GM23338 (cell line): ENCODE measurements around the gene MYCBP2. TPM values are rescaled to one million over a fixed set of nuclear protein-coding genes. Genes with fewer than 3 reads are reported as not detected.

Source experiments
- ATAC-seq: fragments of 200-7000 bp; cut with Tn5 transposase; 3 replicates; pipeline ENCODE4 v1.9.1; 2020
- DNase-seq: peaks from one replicate; pipeline ENCODE4 v3.0.0-alpha.2; 2015; ENCODE audit warnings: low spot score
- H2AFZ ChIP-seq: fragments of 200-600 bp; sonication (generic); 2 replicates; pipeline ENCODE4 v1.8.0; 2016; ENCODE audit warnings: antibody characterized with exemption, mild to moderate bottlenecking, moderate library complexity
- H3F3A ChIP-seq: fragments of 200-600 bp; sonication (generic); replicated peaks from 2 replicates; pipeline ENCODE4 v1.8.0; 2017; ENCODE audit warnings: antibody characterized with exemption, mixed run types, low read depth
- H3K27ac ChIP-seq: fragments of 200-600 bp; sonication (generic); 2 replicates; pipeline ENCODE4 v1.6.1; 2016; ENCODE audit warnings: low read depth
- H3K27me3 ChIP-seq: fragments of 200-600 bp; sonication (generic); 2 replicates; pipeline ENCODE4 v1.8.0; 2016; ENCODE audit warnings: mild to moderate bottlenecking, mixed run types, moderate library complexity; ENCODE audit not compliant: insufficient read depth
- H3K36me3 ChIP-seq: fragments of 200-600 bp; sonication (generic); 2 replicates; pipeline ENCODE4 v1.8.0; 2016; ENCODE audit warnings: mild to moderate bottlenecking; ENCODE audit not compliant: insufficient read depth
- H3K4me1 ChIP-seq: fragments of 200-600 bp; sonication (generic); 2 replicates; pipeline ENCODE4 v1.8.0; 2016; ENCODE audit warnings: mild to moderate bottlenecking, moderate library complexity; ENCODE audit not compliant: insufficient read depth
- H3K4me2 ChIP-seq: fragments of 200-600 bp; sonication (generic); 2 replicates; pipeline ENCODE4 v1.7.1; 2017; ENCODE audit warnings: mixed run types
- H3K4me3 ChIP-seq: fragments of 200-600 bp; sonication (generic); 2 replicates; pipeline ENCODE4 v1.6.1; 2016; ENCODE audit warnings: mixed run types
- H3K79me2 ChIP-seq: fragments of 200-600 bp; sonication (generic); replicated peaks from 2 replicates; pipeline ENCODE4 v1.8.0; 2017; ENCODE audit warnings: mild to moderate bottlenecking; ENCODE audit not compliant: insufficient read depth
- H3K9me2 ChIP-seq: fragments of 200-600 bp; sonication (generic); 2 replicates; pipeline ENCODE4 v1.8.0; 2017; ENCODE audit not compliant: insufficient read depth
- H4K20me1 ChIP-seq: fragments of 200-600 bp; sonication (generic); replicated peaks from 2 replicates; pipeline ENCODE4 v1.8.0; 2017; ENCODE audit warnings: mild to moderate bottlenecking; ENCODE audit not compliant: insufficient read depth
- H3K27ac Mint-ChIP-seq: 2 replicates; pipeline ENCODE4 v1.8.0; 2020; ENCODE audit warnings: inconsistent platforms, mild to moderate bottlenecking, moderate library complexity, mixed read lengths
- H3K27me3 Mint-ChIP-seq: 3 replicates; pipeline ENCODE4 v1.8.0; 2022; ENCODE audit warnings: low read depth, mild to moderate bottlenecking, moderate library complexity, mixed read lengths, inconsistent platforms; ENCODE audit not compliant: insufficient read depth, poor library complexity
- H3K36me3 Mint-ChIP-seq: 3 replicates; pipeline ENCODE4 v1.8.0; 2021; ENCODE audit warnings: low read depth, mild to moderate bottlenecking, inconsistent platforms, moderate library complexity, mixed read lengths
- H3K4me1 Mint-ChIP-seq: 3 replicates; pipeline ENCODE4 v1.8.0; 2020; ENCODE audit warnings: mild to moderate bottlenecking, inconsistent platforms, mixed read lengths
- H3K4me3 Mint-ChIP-seq: 3 replicates; pipeline ENCODE4 v1.8.0; 2021; ENCODE audit warnings: moderate library complexity, mild to moderate bottlenecking, inconsistent platforms, mixed read lengths
- H3K9me3 Mint-ChIP-seq: 3 replicates; pipeline ENCODE4 v1.8.0; 2020; ENCODE audit warnings: moderate library complexity, mild to moderate bottlenecking, inconsistent platforms, mixed read lengths
- CREB1 ChIP-seq: fragments of 250-450 bp; sonication (Bioruptor Pico); IDR thresholded peaks from 2 replicates; pipeline ENCODE4 v1.5.0; 2020; ENCODE audit warnings: low read depth, mild to moderate bottlenecking, moderate library complexity
- CTCF ChIP-seq, 2 experiments: fragments of 200-600 bp in 1 of 2; sonication (generic) in 1 of 2; conservative IDR thresholded peaks; 2 replicates each; pipeline versions ENCODE4 v1.5.1 to v1.6.1; 2016 to 2017; ENCODE audit warnings: antibody characterized with exemption in 2 of 2, low read depth in 2 of 2, mild to moderate bottlenecking in 2 of 2, moderate library complexity in 1 of 2
- ETS1 ChIP-seq: IDR thresholded peaks from 2 replicates; pipeline ENCODE4 v1.6.1; 2016; ENCODE audit warnings: antibody characterized with exemption
- EZH2 ChIP-seq: fragments of 200-600 bp; sonication (generic); IDR thresholded peaks from one replicate; pipeline ENCODE4 v1.8.0; 2017; ENCODE audit warnings: antibody characterized with exemption, mild to moderate bottlenecking, low read depth; ENCODE audit not compliant: unreplicated experiment
- EZH2phosphoT487 ChIP-seq: fragments of 200-600 bp; sonication (generic); IDR thresholded peaks from one replicate; pipeline ENCODE4 v1.8.1; 2018; ENCODE audit warnings: antibody characterized with exemption; ENCODE audit not compliant: unreplicated experiment
- JUNB ChIP-seq: IDR thresholded peaks from one replicate; pipeline ENCODE4 v1.6.1; 2016; ENCODE audit warnings: antibody characterized with exemption; ENCODE audit not compliant: unreplicated experiment
- NANOG ChIP-seq: IDR thresholded peaks from 2 replicates; pipeline ENCODE4 v1.6.1; 2016; ENCODE audit warnings: antibody characterized with exemption, borderline replicate concordance
- POLR2AphosphoS5 ChIP-seq: IDR thresholded peaks from 2 replicates; pipeline ENCODE4 v1.6.1; 2016; ENCODE audit warnings: antibody characterized with exemption, low read depth
- STAT1 ChIP-seq: IDR thresholded peaks from one replicate; pipeline ENCODE4 v1.6.1; 2016; ENCODE audit warnings: antibody characterized with exemption; ENCODE audit not compliant: unreplicated experiment
- ZNF114 ChIP-seq: fragments of 250-450 bp; sonication (Bioruptor Pico); IDR thresholded peaks from 2 replicates; pipeline ENCODE4 v1.5.0; 2020; ENCODE audit warnings: mild to moderate bottlenecking, moderate library complexity
- ZNF331 ChIP-seq: fragments of 250-450 bp; sonication (Bioruptor Pico); IDR thresholded peaks from 2 replicates; pipeline ENCODE4 v1.5.0; 2020; ENCODE audit warnings: low read depth, mild to moderate bottlenecking, moderate library complexity
- ZNF462 ChIP-seq: fragments of 250-450 bp; sonication (Bioruptor Pico); IDR thresholded peaks from 2 replicates; pipeline ENCODE4 v1.5.0; 2020; ENCODE audit warnings: mild to moderate bottlenecking, moderate library complexity
- polyA plus RNA-seq: library from polyadenylated mRNA; unstranded; fragments of >200 nt; fragmentation: Nextera tagmentation; extraction: Ambion mirVana; gene quantifications from 2 replicates; pipeline ENCODE4 v1.2.1, GENCODE V29; 2016
- total RNA-seq: library from RNA; depleted of rRNA; stranded (reverse); fragments of >200 nt; shearing (Covaris generic); gene quantifications from 2 replicates; pipeline ENCODE4 v1.2.3, GENCODE V29; 2014
- TF ChIP-seq, protein P1 (sequence below): IDR thresholded peaks from one replicate; pipeline ENCODE4 v1.6.1; 2018; ENCODE audit warnings: antibody characterized with exemption; ENCODE audit not compliant: unreplicated experiment

The MYCBP2 gene
- total and polyA plus RNA-seq, 2 experiments from 2014 or later, result 54.6 to 77.2 TPM

GRCh38 chr13:77013853-77014542, 312.9 kb downstream of the MYCBP2 start:
- TF ChIP-seq NANOG (no peak), ZNF331 (CRISPR knock-in tag) (no peak), EZH2phosphoT487 (no peak), CREB1 (CRISPR knock-in tag) (no peak), ZNF114 (CRISPR knock-in tag) (no peak), ZNF462 (CRISPR knock-in tag) (no peak), CTCF (conservative IDR thresholded peaks at IDR 0.05; ENCODE audit: low read depth in 2 of 2) (no peak), JUNB (no peak), EZH2 (no peak), POLR2AphosphoS5 (no peak), STAT1 (no peak), ETS1 (no peak)
- TF ChIP-seq, protein P1, sequence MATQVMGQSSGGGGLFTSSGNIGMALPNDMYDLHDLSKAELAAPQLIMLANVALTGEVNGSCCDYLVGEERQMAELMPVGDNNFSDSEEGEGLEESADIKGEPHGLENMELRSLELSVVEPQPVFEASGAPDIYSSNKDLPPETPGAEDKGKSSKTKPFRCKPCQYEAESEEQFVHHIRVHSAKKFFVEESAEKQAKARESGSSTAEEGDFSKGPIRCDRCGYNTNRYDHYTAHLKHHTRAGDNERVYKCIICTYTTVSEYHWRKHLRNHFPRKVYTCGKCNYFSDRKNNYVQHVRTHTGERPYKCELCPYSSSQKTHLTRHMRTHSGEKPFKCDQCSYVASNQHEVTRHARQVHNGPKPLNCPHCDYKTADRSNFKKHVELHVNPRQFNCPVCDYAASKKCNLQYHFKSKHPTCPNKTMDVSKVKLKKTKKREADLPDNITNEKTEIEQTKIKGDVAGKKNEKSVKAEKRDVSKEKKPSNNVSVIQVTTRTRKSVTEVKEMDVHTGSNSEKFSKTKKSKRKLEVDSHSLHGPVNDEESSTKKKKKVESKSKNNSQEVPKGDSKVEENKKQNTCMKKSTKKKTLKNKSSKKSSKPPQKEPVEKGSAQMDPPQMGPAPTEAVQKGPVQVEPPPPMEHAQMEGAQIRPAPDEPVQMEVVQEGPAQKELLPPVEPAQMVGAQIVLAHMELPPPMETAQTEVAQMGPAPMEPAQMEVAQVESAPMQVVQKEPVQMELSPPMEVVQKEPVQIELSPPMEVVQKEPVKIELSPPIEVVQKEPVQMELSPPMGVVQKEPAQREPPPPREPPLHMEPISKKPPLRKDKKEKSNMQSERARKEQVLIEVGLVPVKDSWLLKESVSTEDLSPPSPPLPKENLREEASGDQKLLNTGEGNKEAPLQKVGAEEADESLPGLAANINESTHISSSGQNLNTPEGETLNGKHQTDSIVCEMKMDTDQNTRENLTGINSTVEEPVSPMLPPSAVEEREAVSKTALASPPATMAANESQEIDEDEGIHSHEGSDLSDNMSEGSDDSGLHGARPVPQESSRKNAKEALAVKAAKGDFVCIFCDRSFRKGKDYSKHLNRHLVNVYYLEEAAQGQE, result no peak
- Mint-ChIP-seq H3K27me3 (no peaks in the 10 kb centered on the region), H3K9me3 (no peaks in the 10 kb centered on the region), H3K4me1 (no peaks in the 10 kb centered on the region), H3K27ac (no peak overlapping the region), H3K4me3 (no peak overlapping the region), H3K36me3 (peaks cover 65% of the 10 kb centered on the region)
- H3K36me3 ChIP-seq, result peaks cover 30% of the 10 kb centered on the region
- DNase-seq (no peak), ATAC-seq (no peak)
- H3K79me2 ChIP-seq, result peaks cover 45% of the 10 kb centered on the region
- no peaks in the 10 kb centered on the region for H3K9me2 ChIP-seq
- no peak overlapping the region for H3K27ac ChIP-seq
- no peak overlapping the region for H3K4me2 ChIP-seq
- H3F3A ChIP-seq, result no peaks in the 10 kb centered on the region
- no peaks in the 10 kb centered on the region for H3K4me1 ChIP-seq
- H3K27me3 ChIP-seq, result no peaks in the 10 kb centered on the region
- peaks cover 11% of the 10 kb centered on the region for H4K20me1 ChIP-seq
- no peak overlapping the region for H3K4me3 ChIP-seq
- no peak overlapping the region for H2AFZ ChIP-seq
